ENCODE results near the gene DRD4. TPM values are rescaled to one million over a fixed set of nuclear protein-coding genes. Genes with fewer than 3 reads are reported as not detected.

Gene DRD4
- polyA plus RNA-seq, 1 donor (not counting 4 experiments of a cell fraction or from before 2014, with no cell fraction given): not detected

DNA sequence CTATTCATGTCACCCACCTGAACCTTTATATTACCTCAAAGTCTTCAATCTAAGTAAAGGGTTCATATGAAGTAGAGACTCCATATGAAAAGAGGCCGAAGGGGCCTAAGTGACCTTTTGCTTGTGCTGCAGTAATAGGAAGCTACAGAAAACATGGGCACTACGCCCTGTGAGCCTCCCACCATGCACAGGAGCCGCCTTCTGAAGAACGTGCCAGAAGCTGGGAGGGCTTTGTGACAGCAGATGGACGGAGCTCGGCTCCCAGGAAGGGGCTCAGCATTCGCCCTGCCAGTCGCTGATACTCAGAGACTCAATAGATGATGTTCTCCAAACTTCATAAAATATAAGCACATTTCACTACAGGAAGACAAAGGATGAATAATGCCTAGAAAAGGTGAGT lies 36.8 kb downstream of the DRD4 start:
- Histone ChIP-seq H3K9me3 (ENCODE audit: control insufficient read depth, low read depth, low read length) (no peaks in the 10 kb centered on the region), H3K27me3 (ENCODE audit: control insufficient read depth, extremely low read depth, insufficient read depth, low read length) (no peaks in the 10 kb centered on the region), H3K36me3 (ENCODE audit: control insufficient read depth in 2 of 2, extremely low read depth in 1 of 2, insufficient read depth in 2 of 2, low read length in 2 of 2) (peaks cover 14 to 25% of the 10 kb centered on the region in 2 experiments), H3K4me2 (ENCODE audit: control insufficient read depth, extremely low read depth, insufficient read depth, low read depth, low read length) (no peak overlapping the region), H3K9me1 (ENCODE audit: control insufficient read depth, extremely low read depth, insufficient read depth, low read length) (no peaks in the 10 kb centered on the region), H3K79me2 (ENCODE audit: control insufficient read depth, insufficient read depth, low read length) (no peaks in the 10 kb centered on the region), H4K20me1 (ENCODE audit: control insufficient read depth, extremely low read depth, insufficient read depth, low read length) (no peaks in the 10 kb centered on the region), H2AFZ (ENCODE audit: control insufficient read depth, low read length) (no peak overlapping the region), H3K4me3 (ENCODE audit: control insufficient read depth in 2 of 3, extremely low read depth in 1 of 3, insufficient read depth in 2 of 3, low read depth in 1 of 3, low read length in 3 of 3) (no peak overlapping the region), H3K27ac (ENCODE audit: control insufficient read depth, insufficient read depth, low read length) (no peak overlapping the region), H3K9ac (ENCODE audit: control insufficient read depth, extremely low read depth, insufficient read depth, low read length) (no peak overlapping the region), H3K4me1 (ENCODE audit: control insufficient read depth, extremely low read depth, insufficient read depth, low read length) (no peaks in the 10 kb centered on the region)
- dilution Hi-C loops (cut with MboI; ENCODE audit: extremely low pct_ligation_motif_present, low sequenced_read_pairs): no loop called here
- FAIRE-seq (no peak), DNase-seq (ENCODE audit: low read depth, low spot score) (no peak)
- no peak for TF ChIP-seq EZH2 (IDR thresholded peaks at IDR 0.05; ENCODE audit: low read length)

GRCh38 chr11:674406-674805 lies 37.3 kb downstream of the DRD4 start:
- FAIRE-seq (no peak), DNase-seq (ENCODE audit: low read depth, low spot score) (no peak)
- dilution Hi-C loops (cut with MboI; ENCODE audit: extremely low pct_ligation_motif_present, low sequenced_read_pairs): no loop called here
- Histone ChIP-seq H3K27ac (ENCODE audit: control insufficient read depth, insufficient read depth, low read length) (no peak overlapping the region), H3K36me3 (ENCODE audit: control insufficient read depth in 2 of 2, extremely low read depth in 1 of 2, insufficient read depth in 2 of 2, low read length in 2 of 2) (peaks cover 14 to 27% of the 10 kb centered on the region in 2 experiments), H2AFZ (ENCODE audit: control insufficient read depth, low read length) (no peak overlapping the region), H3K79me2 (ENCODE audit: control insufficient read depth, insufficient read depth, low read length) (no peaks in the 10 kb centered on the region), H3K27me3 (ENCODE audit: control insufficient read depth, extremely low read depth, insufficient read depth, low read length) (no peaks in the 10 kb centered on the region), H3K9me3 (ENCODE audit: control insufficient read depth, low read depth, low read length) (no peaks in the 10 kb centered on the region), H3K9ac (ENCODE audit: control insufficient read depth, extremely low read depth, insufficient read depth, low read length) (no peak overlapping the region), H3K4me3 (ENCODE audit: control insufficient read depth in 2 of 3, extremely low read depth in 1 of 3, insufficient read depth in 2 of 3, low read depth in 1 of 3, low read length in 3 of 3) (no peak overlapping the region), H3K4me1 (ENCODE audit: control insufficient read depth, extremely low read depth, insufficient read depth, low read length) (no peaks in the 10 kb centered on the region), H3K9me1 (ENCODE audit: control insufficient read depth, extremely low read depth, insufficient read depth, low read length) (no peaks in the 10 kb centered on the region), H3K4me2 (ENCODE audit: control insufficient read depth, extremely low read depth, insufficient read depth, low read depth, low read length) (no peak overlapping the region), H4K20me1 (ENCODE audit: control insufficient read depth, extremely low read depth, insufficient read depth, low read length) (no peaks in the 10 kb centered on the region)
- TF ChIP-seq CTCF (optimal IDR thresholded peaks at IDR 0.05 in 1 of 3, IDR thresholded peaks at IDR 0.05 in 1 of 3, conservative IDR thresholded peaks at IDR 0.05 in 1 of 3; ENCODE audit: extremely low read depth in 1 of 3, insufficient read depth in 2 of 3, low read length in 3 of 3): no peak
- no peak for TF ChIP-seq EZH2 (IDR thresholded peaks at IDR 0.05; ENCODE audit: low read length)

DNA sequence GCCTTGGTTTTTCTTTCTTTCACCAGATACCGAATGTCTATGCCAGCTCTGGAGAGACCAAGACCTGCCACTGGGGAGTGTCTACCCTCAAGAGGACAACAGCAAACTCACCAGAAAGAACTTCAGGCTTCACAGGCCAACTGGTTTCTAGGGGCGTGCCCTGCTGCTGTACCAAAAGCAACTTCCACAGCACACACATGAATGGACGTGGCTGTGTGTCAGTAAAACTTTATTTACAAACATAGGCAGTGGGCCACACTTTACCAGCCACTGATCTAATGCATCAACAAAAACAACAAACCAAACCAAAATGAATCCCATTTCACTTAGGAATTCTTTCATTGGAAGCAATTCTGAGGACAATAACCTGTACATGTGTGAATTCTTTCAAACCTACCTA lies 41.2 kb downstream of the DRD4 start:
- H4K20me1 ChIP-seq (ENCODE audit: control insufficient read depth, extremely low read depth, insufficient read depth, low read length): no peaks in the 10 kb centered on the region
- H3K27me3 ChIP-seq (ENCODE audit: control insufficient read depth, extremely low read depth, insufficient read depth, low read length): no peaks in the 10 kb centered on the region
- dilution Hi-C loops (cut with MboI; ENCODE audit: extremely low pct_ligation_motif_present, low sequenced_read_pairs): no loop called here
- no peaks in the 10 kb centered on the region for H3K9me3 ChIP-seq (ENCODE audit: control insufficient read depth, low read depth, low read length)
- H3K79me2 ChIP-seq (ENCODE audit: control insufficient read depth, insufficient read depth, low read length): no peaks in the 10 kb centered on the region
- H3K4me2 ChIP-seq (ENCODE audit: control insufficient read depth, extremely low read depth, insufficient read depth, low read depth, low read length): no peak overlapping the region
- no peak overlapping the region for H3K4me3 ChIP-seq (ENCODE audit: control insufficient read depth in 2 of 3, extremely low read depth in 1 of 3, insufficient read depth in 2 of 3, low read depth in 1 of 3, low read length in 3 of 3)
- no peak for FAIRE-seq
- no peak overlapping the region for H2AFZ ChIP-seq (ENCODE audit: control insufficient read depth, low read length)
- H3K9ac ChIP-seq (ENCODE audit: control insufficient read depth, extremely low read depth, insufficient read depth, low read length): no peak overlapping the region
- no peak overlapping the region for H3K27ac ChIP-seq (ENCODE audit: control insufficient read depth, insufficient read depth, low read length)
- no peaks in the 10 kb centered on the region for H3K9me1 ChIP-seq (ENCODE audit: control insufficient read depth, extremely low read depth, insufficient read depth, low read length)
- no peak for DNase-seq (ENCODE audit: low read depth, low spot score)
- H3K4me1 ChIP-seq (ENCODE audit: control insufficient read depth, extremely low read depth, insufficient read depth, low read length): no peaks in the 10 kb centered on the region
- H3K36me3 ChIP-seq (ENCODE audit: control insufficient read depth in 2 of 2, extremely low read depth in 1 of 2, insufficient read depth in 2 of 2, low read length in 2 of 2): peaks cover 17 to 41% of the 10 kb centered on the region in 2 experiments
- TF ChIP-seq EZH2 (IDR thresholded peaks at IDR 0.05; ENCODE audit: low read length) (no peak), CTCF (optimal IDR thresholded peaks at IDR 0.05 in 1 of 3, IDR thresholded peaks at IDR 0.05 in 1 of 3, conservative IDR thresholded peaks at IDR 0.05 in 1 of 3; ENCODE audit: extremely low read depth in 1 of 3, insufficient read depth in 2 of 3, low read length in 3 of 3) (no peak)
